Measurements from ENCODE around the gene C10orf53. TPM values are rescaled to one million over a fixed set of nuclear protein-coding genes. Genes with fewer than 3 reads are reported as not detected.
A peak's percentile ranks its signal among the peaks of the same experiment; 100 is the strongest.

C10orf53 gene
- polyA plus RNA-seq, 3 donors, result not detected

DNA sequence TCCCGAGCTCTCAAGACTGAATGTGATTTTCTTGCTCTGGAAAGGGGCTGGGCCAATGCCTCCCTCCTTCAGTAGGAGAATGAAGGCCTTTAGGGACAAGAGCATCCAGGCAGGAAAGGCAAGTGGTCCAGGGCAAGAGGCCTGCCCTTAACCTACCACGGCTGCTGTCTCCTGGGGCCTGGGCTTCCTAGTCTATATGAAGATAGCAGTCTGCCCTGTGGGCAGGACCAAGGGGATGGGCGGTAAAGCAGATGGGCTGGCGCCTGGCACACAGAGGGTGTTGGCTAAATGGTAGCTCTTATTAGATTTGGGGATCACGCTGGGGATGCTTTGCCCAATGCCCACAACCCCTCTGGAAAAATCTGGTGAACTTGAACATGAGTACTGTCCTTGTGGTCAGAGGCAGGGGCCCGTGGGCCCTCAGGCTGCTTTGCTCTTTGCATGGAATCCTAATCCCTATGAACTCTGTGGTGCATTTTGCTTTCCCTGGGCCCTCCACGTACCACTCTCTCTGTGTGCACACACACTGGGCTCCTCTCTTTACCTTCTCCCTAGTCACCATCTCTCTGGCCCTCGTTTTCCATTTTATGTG lies 45.3 kb upstream of the C10orf53 start:
- Histone ChIP-seq H3K36me3 (replicated peaks in 1 of 2; ENCODE audit: control insufficient read depth in 1 of 2, insufficient read depth in 2 of 2, low read length in 2 of 2) (no peaks in the 10 kb centered on the region), H3K27ac (ENCODE audit: low read depth in 1 of 2, low read length in 2 of 2) (no peak overlapping the region), H3K79me2 (ENCODE audit: insufficient read depth, low read length) (no peaks in the 10 kb centered on the region), H3K4me1 (ENCODE audit: control insufficient read depth in 1 of 2, insufficient read depth in 2 of 2, low read length in 2 of 2) (no peaks in the 10 kb centered on the region), H4K20me1 (ENCODE audit: insufficient read depth, low read length) (no peaks in the 10 kb centered on the region), H3K9ac (ENCODE audit: insufficient read depth, low read length, poor library complexity, severe bottlenecking) (no peak overlapping the region), H3K4me3 (replicated peaks in 1 of 3; ENCODE audit: low read depth in 2 of 3, low read length in 3 of 3) (no peak overlapping the region), H3K4me2 (replicated peaks; ENCODE audit: extremely low read depth, low read length, poor library complexity, severe bottlenecking) (no peak overlapping the region), H2AFZ (ENCODE audit: insufficient read depth, low read depth, low read length, poor library complexity, severe bottlenecking) (no peak overlapping the region), H3K9me3 (replicated peaks in 1 of 2; ENCODE audit: control insufficient read depth in 1 of 2, insufficient read depth in 1 of 2, low read length in 2 of 2) (no peaks in the 10 kb centered on the region), H3K27me3 (ENCODE audit: control insufficient read depth in 2 of 2, insufficient read depth in 2 of 2, low read length in 2 of 2) (peaks cover 0 to 25% of the 10 kb centered on the region in 2 donors)
- intact Hi-C loops (cut with micrococcal nuclease), result no loop called here
- H3K36me3 Mint-ChIP-seq, result no peaks in the 10 kb centered on the region
- H3K27ac Mint-ChIP-seq, result no peak overlapping the region
- no peaks in the 10 kb centered on the region for H3K4me1 Mint-ChIP-seq
- WGBS (ENCODE audit: insufficient coverage), result 89% methylated on average over 6 of the region's 8 CpGs
- TF ChIP-seq, protein P1, sequence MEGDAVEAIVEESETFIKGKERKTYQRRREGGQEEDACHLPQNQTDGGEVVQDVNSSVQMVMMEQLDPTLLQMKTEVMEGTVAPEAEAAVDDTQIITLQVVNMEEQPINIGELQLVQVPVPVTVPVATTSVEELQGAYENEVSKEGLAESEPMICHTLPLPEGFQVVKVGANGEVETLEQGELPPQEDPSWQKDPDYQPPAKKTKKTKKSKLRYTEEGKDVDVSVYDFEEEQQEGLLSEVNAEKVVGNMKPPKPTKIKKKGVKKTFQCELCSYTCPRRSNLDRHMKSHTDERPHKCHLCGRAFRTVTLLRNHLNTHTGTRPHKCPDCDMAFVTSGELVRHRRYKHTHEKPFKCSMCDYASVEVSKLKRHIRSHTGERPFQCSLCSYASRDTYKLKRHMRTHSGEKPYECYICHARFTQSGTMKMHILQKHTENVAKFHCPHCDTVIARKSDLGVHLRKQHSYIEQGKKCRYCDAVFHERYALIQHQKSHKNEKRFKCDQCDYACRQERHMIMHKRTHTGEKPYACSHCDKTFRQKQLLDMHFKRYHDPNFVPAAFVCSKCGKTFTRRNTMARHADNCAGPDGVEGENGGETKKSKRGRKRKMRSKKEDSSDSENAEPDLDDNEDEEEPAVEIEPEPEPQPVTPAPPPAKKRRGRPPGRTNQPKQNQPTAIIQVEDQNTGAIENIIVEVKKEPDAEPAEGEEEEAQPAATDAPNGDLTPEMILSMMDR (IDR thresholded peaks at IDR 0.05), result no peak
- H3K4me3 Mint-ChIP-seq, result no peak overlapping the region
- H3K9me3 Mint-ChIP-seq, result no peaks in the 10 kb centered on the region
- DNase-seq, result no peak
- H3K27me3 Mint-ChIP-seq (ENCODE audit: low read depth in 3 of 3), result peaks cover 22 to 32% (median 25%) of the 10 kb centered on the region in 3 donors

DNA sequence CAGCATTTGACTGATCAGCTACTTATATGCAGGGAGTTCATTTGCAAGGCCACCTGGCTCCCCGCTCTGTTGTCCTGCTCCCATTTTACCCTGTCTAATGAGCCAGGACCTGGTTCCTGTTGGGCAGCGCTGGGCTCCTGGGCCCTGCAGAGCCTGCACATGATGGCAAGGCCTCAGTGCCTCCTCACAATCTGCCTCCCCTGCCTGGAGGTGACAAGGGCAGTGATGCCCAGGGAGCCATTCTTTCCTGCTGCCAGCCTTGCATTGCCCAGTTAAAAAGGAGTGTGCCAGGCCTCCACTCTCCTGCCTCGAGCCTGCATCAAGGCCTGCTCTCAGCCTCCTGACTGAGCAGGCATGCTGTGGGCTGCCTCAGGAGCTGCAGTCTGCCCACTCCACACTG lies 37.1 kb upstream of the C10orf53 start:
- Histone ChIP-seq H4K20me1 (ENCODE audit: insufficient read depth, low read length) (no peaks in the 10 kb centered on the region), H3K9ac (ENCODE audit: insufficient read depth, low read length, poor library complexity, severe bottlenecking) (no peak overlapping the region), H3K4me1 (ENCODE audit: control insufficient read depth in 1 of 2, insufficient read depth in 2 of 2, low read length in 2 of 2) (peaks cover 10 to 13% of the 10 kb centered on the region in 2 donors), H3K9me3 (replicated peaks in 1 of 2; ENCODE audit: control insufficient read depth in 1 of 2, insufficient read depth in 1 of 2, low read length in 2 of 2) (no peaks in the 10 kb centered on the region), H3K4me3 (replicated peaks in 1 of 3; ENCODE audit: low read depth in 2 of 3, low read length in 3 of 3) (no peak overlapping the region), H3K27me3 (ENCODE audit: control insufficient read depth in 2 of 2, insufficient read depth in 2 of 2, low read length in 2 of 2) (peaks cover 2 to 8% of the 10 kb centered on the region in 2 donors), H2AFZ (ENCODE audit: insufficient read depth, low read depth, low read length, poor library complexity, severe bottlenecking) (no peak overlapping the region), H3K79me2 (ENCODE audit: insufficient read depth, low read length) (no peaks in the 10 kb centered on the region), H3K36me3 (replicated peaks in 1 of 2; ENCODE audit: control insufficient read depth in 1 of 2, insufficient read depth in 2 of 2, low read length in 2 of 2) (no peaks in the 10 kb centered on the region), H3K4me2 (replicated peaks; ENCODE audit: extremely low read depth, low read length, poor library complexity, severe bottlenecking) (no peak overlapping the region), H3K27ac (ENCODE audit: low read depth in 1 of 2, low read length in 2 of 2) (no peak overlapping the region)
- 87% methylated on average over 3 of the region's 3 CpGs for WGBS (ENCODE audit: insufficient coverage)
- H3K36me3 Mint-ChIP-seq, result no peaks in the 10 kb centered on the region
- DNase-seq, result no peak
- H3K27ac Mint-ChIP-seq, result peak overlapping the region in 2 of 7 donors; percentile 28 to 34
- H3K27me3 Mint-ChIP-seq (ENCODE audit: low read depth in 3 of 3), result peaks cover 18 to 26% (median 19%) of the 10 kb centered on the region in 3 donors
- H3K9me3 Mint-ChIP-seq, result peaks cover 0 to 4% (median 2%) of the 10 kb centered on the region in 7 donors
- intact Hi-C loops (cut with micrococcal nuclease), result no loop called here
- no peak overlapping the region for H3K4me3 Mint-ChIP-seq
- TF ChIP-seq, protein P1 (IDR thresholded peaks at IDR 0.05), result no peak
- peaks cover 18% of the 10 kb centered on the region for H3K4me1 Mint-ChIP-seq
